Fibroblast of villous mesenchyme (primary cell): ENCODE results near the gene EPHA8. TPM values are rescaled to one million over a fixed set of nuclear protein-coding genes. Genes with fewer than 3 reads are reported as not detected.

Experiments used
- DNase-seq: peaks from one replicate; pipeline ENCODE4 v3.0.0-alpha.2; 2010; ENCODE audit warnings: low read depth
- H3K4me3 ChIP-seq: 2 replicates; pipeline ENCODE4 v1.5.1; 2011; ENCODE audit warnings: low read depth, mild to moderate bottlenecking, low read length
- CTCF ChIP-seq: IDR thresholded peaks from 2 replicates; pipeline ENCODE4 v1.5.1; 2012; ENCODE audit warnings: low read depth, mild to moderate bottlenecking, low read length; ENCODE audit not compliant: insufficient read depth
- total RNA-seq: library from RNA; depleted of rRNA; stranded (reverse); fragments of >200 nt; gene quantifications from 2 replicates; pipeline ENCODE4 v1.2.3, GENCODE V29; 2012

Gene EPHA8
- total RNA-seq, 1 donor, result not detected

GRCh38 chr1:22527555-22528296, 35.6 kb upstream of the EPHA8 start:
- no peak overlapping the region for H3K4me3 ChIP-seq
- no peak for TF ChIP-seq CTCF
- DNase-seq, result peak; percentile 9

GRCh38 chr1:22528451-22528850, 34.8 kb upstream of the EPHA8 start:
- no peak for DNase-seq
- H3K4me3 ChIP-seq, result no peak overlapping the region
- no peak for TF ChIP-seq CTCF

- TF ChIP-seq CTCF, result no peak
- no peak for DNase-seq
- no peak overlapping the region for H3K4me3 ChIP-seq
Observed at GRCh38 chr1:22529901-22530621, 33.2 kb upstream of the EPHA8 start.

GRCh38 chr1:22530715-22531114, 32.6 kb upstream of the EPHA8 start:
- H3K4me3 ChIP-seq, result no peak overlapping the region
- TF ChIP-seq CTCF, result no peak
- no peak for DNase-seq

GRCh38 chr1:22531251-22531650, 32.0 kb upstream of the EPHA8 start:
- H3K4me3 ChIP-seq, result no peak overlapping the region
- no peak for TF ChIP-seq CTCF
- DNase-seq, result no peak

GRCh38 chr1:22533244-22533895, 29.9 kb upstream of the EPHA8 start:
- no peak for DNase-seq
- TF ChIP-seq CTCF, result no peak
- H3K4me3 ChIP-seq, result no peak overlapping the region
